Ovary (tissue), 9 donors: ENCODE measurements around the gene KCNK16. TPM values are rescaled to one million over a fixed set of nuclear protein-coding genes. Genes with fewer than 3 reads are reported as not detected.

Experiments
- DNase-seq, 5 donors: peaks; one replicate each; pipeline ENCODE4 v3.0.0-alpha.2; 2019 to 2020
- H3K27ac ChIP-seq, 2 donors: fragments of 200-600 bp; one replicate each; pipeline versions ENCODE4 v1.5.1 to v1.8.0; 2019 to 2022
- H3K27me3 ChIP-seq: fragments of 200-600 bp; one replicate; pipeline ENCODE4 v1.8.0; 2022
- H3K36me3 ChIP-seq: fragments of 200-600 bp; sonication (generic); one replicate; pipeline ENCODE4 v1.5.1; 2019
- H3K4me1 ChIP-seq: one replicate; pipeline ENCODE4 v1.8.1; 2013; ENCODE audit warnings: mild to moderate bottlenecking, moderate library complexity; ENCODE audit not compliant: insufficient read depth
- H3K4me3 ChIP-seq: fragments of 200-600 bp; sonication (generic); one replicate; pipeline ENCODE4 v1.5.1; 2017
- H3K9me3 ChIP-seq, 2 donors: fragments of 200-600 bp in 1 of 2; sonication (generic) in 1 of 2; one replicate each; pipeline versions ENCODE4 v1.5.1 to v1.8.1; 2013 to 2019; ENCODE audit warnings: mild to moderate bottlenecking in 1 of 2, moderate library complexity in 1 of 2
- CTCF ChIP-seq, 3 donors: fragments of 450-650 bp in 2 of 3; fragments of 200-600 bp in 1 of 3; IDR thresholded peaks; one replicate each; pipeline versions ENCODE4 v1.5.1 to v1.8.0; 2016 to 2022; ENCODE audit warnings: antibody characterized with exemption in 3 of 3, mild to moderate bottlenecking in 1 of 3
- EP300 ChIP-seq: sonication (generic); formaldehyde crosslinking; IDR thresholded peaks from one replicate; pipeline ENCODE4 v1.6.1; 2017; ENCODE audit warnings: antibody characterized with exemption
- POLR2A ChIP-seq: fragments of 450-650 bp; IDR thresholded peaks from one replicate; pipeline ENCODE4 v1.6.1; 2017; ENCODE audit warnings: antibody characterized with exemption, mild to moderate bottlenecking, moderate library complexity
- WGBS, 3 donors: extraction: QIAGEN DNeasy Blood & Tissue Kit in 1 of 3; methylation state at CpG; one replicate each; pipeline versions ENCODE4 v1.1.5 to v1.1.7; 2013 to 2017; 5-methylcytosine and 5-hydroxymethylcytosine counted together
- intact Hi-C, 4 donors: fragments of 100-400 bp; cut with DNase I; formaldehyde crosslinking; loops; one replicate each; pipeline versions ENCODE4 v1.11.0 to v1.15.1; 2022 to 2023
- polyA plus RNA-seq, 2 donors: library from polyadenylated mRNA; stranded (reverse); fragments of 200-250 nt in 1 of 2; fragments of 350-450 nt in 1 of 2; fragmentation: Illumina TruSeq in 1 of 2; extraction: RNeasy Lipid Tissue Mini Kit (QIAGEN cat#74804) in 1 of 2; gene quantifications; one replicate each; pipeline ENCODE4 v1.2.3, GENCODE V29; 2013 to 2014
- total RNA-seq, 7 donors: library from RNA; depleted of rRNA in 2 of 7; stranded (reverse); fragments of >200 nt in 2 of 7; fragmentation: NEBNext Ultra II Directional in 3 of 7; extraction: Animal tissue kit (Norgen Biotek cat#: 25700) in 3 of 7; gene quantifications; one replicate each; pipeline versions ENCODE4 v1.1.0 to v1.2.4, GENCODE V29; 2016 to 2023
- donor health status: DM: no; HTN: no; CAD: no; lungs with moderate emphysema.
- donor health status: DM: no; HTN: no; CAD: no.
- donor health status: Bipolar disorder and iron deficiency.
- donor health status: DM: yes; HTN: yes; CAD: no.
- donor health status: DM: no; HTN: no; CAD: no.
- donor health status: DM: yes; HTN: yes; CAD: no.

Gene KCNK16
- total and polyA plus RNA-seq, 9 donors, result not detected

- H3K27ac ChIP-seq, result no peak overlapping the region
- intact Hi-C loops, result loop anchor here in 3 of 4 donors (2.0 to 10.0 kb wide), 3 partner anchors 138 to 430 kb away; no protein-coding TSS in a partner anchor
- no peaks in the 10 kb centered on the region for H3K9me3 ChIP-seq
- H3K27me3 ChIP-seq, result no peaks in the 10 kb centered on the region
- no peak overlapping the region for H3K4me3 ChIP-seq
- H3K4me1 ChIP-seq, result no peaks in the 10 kb centered on the region
- H3K36me3 ChIP-seq, result no peaks in the 10 kb centered on the region
- TF ChIP-seq CTCF (IDR thresholded peaks at IDR 0.05) (no peak), EP300 (no peak), POLR2A (no peak)
- DNase-seq, result no peak
Measured at GRCh38 chr6:39304951-39305350, 17.6 kb downstream of the KCNK16 start.

GRCh38 chr6:39303425-39304153 lies 18.9 kb downstream of the KCNK16 start:
- WGBS, 3 donors, result 83 to 88% (median 84%) methylated on average over 30 of the region's 30 CpGs
- Histone ChIP-seq H3K27ac (no peak overlapping the region), H3K9me3 (no peaks in the 10 kb centered on the region), H3K27me3 (no peaks in the 10 kb centered on the region), H3K36me3 (no peaks in the 10 kb centered on the region), H3K4me1 (no peaks in the 10 kb centered on the region), H3K4me3 (no peak overlapping the region)
- intact Hi-C loops, result loop anchor here in 3 of 4 donors (2.0 to 10.0 kb wide), 3 partner anchors 137 to 429 kb away; no protein-coding TSS in a partner anchor
- DNase-seq, result no peak
- TF ChIP-seq CTCF (IDR thresholded peaks at IDR 0.05) (no peak), EP300 (no peak), POLR2A (no peak)

- no peaks in the 10 kb centered on the region for H3K9me3 ChIP-seq
- intact Hi-C loops, result loop anchor here in 2 of 4 donors (2.0 to 10.0 kb wide), 3 partner anchors 136 to 428 kb away; no protein-coding TSS in a partner anchor
- H3K4me3 ChIP-seq, result no peak overlapping the region
- 5 to 9% (median 6%) methylated on average over 11 of the region's 11 CpGs for WGBS, 3 donors
- H3K27me3 ChIP-seq, result no peaks in the 10 kb centered on the region
- TF ChIP-seq EP300, result no peak
- peak; percentile 71 to 84 (median 78) for TF ChIP-seq CTCF (IDR thresholded peaks at IDR 0.05)
- no peaks in the 10 kb centered on the region for H3K36me3 ChIP-seq
- H3K4me1 ChIP-seq, result no peaks in the 10 kb centered on the region
- DNase-seq, result peak; percentile 69 to 84 (median 83)
- H3K27ac ChIP-seq, result no peak overlapping the region
Measured at GRCh38 chr6:39302669-39303424, 19.7 kb downstream of the KCNK16 start.

GRCh38 chr6:39302011-39302410 lies 20.5 kb downstream of the KCNK16 start:
- Histone ChIP-seq H3K9me3 (no peaks in the 10 kb centered on the region), H3K4me1 (no peaks in the 10 kb centered on the region), H3K36me3 (no peaks in the 10 kb centered on the region), H3K4me3 (no peak overlapping the region), H3K27me3 (no peaks in the 10 kb centered on the region), H3K27ac (no peak overlapping the region)
- 94 to 97% (median 94%) methylated on average over 2 of the region's 2 CpGs for WGBS, 3 donors
- intact Hi-C loops, result loop anchor here in 2 of 4 donors (2.0 to 10.0 kb wide), 3 partner anchors 135 to 427 kb away; no protein-coding TSS in a partner anchor
- no peak for DNase-seq
- TF ChIP-seq POLR2A, result no peak
- TF ChIP-seq EP300, result no peak
- TF ChIP-seq CTCF (IDR thresholded peaks at IDR 0.05), result no peak
